ENCODE data around the gene FGF14. TPM values are rescaled to one million over a fixed set of nuclear protein-coding genes. Genes with fewer than 3 reads are reported as not detected.

The FGF14 gene
- total and polyA plus RNA-seq, 2 donors (not counting 3 experiments of a cell fraction or from before 2014, with no cell fraction given) = not detected

DNA sequence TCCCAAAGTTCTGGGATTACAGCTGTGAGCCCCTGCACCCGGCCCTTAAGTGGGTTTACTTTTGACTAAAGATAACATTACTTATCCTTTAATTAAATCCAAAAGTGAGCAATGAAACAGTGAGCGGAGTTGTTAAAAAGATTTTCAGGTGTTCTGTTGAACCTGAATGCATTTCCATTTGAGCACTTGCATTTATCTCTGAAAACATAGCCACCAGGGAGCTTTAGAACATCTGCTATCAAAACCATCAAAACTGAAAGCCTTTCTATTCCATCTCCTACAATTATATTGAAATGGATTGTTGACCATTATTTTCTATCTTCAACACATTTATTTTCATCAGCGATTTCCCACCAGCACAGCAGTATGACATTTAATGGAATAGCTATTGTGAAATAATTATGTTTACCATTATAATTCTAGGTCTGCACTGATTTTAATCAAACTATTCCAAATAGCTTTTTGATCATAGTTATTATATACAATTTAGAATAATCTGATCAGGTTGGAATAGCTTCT is 269.0 kb downstream of the FGF14 start:
- Histone ChIP-seq H3K36me3 (ENCODE audit: control insufficient read depth in 2 of 2, extremely low read depth in 1 of 2, insufficient read depth in 2 of 2, low read length in 2 of 2) (no peaks in the 10 kb centered on the region), H3K9me3 (replicated peaks; ENCODE audit: control insufficient read depth, insufficient read depth, low read length) (no peaks in the 10 kb centered on the region), H3K4me1 (ENCODE audit: control insufficient read depth, extremely low read depth, insufficient read depth, low read length) (no peaks in the 10 kb centered on the region), H4K20me1 (replicated peaks; ENCODE audit: control insufficient read depth, extremely low read depth, insufficient read depth, low read length) (no peaks in the 10 kb centered on the region), H3K9me1 (replicated peaks; ENCODE audit: control insufficient read depth, extremely low read depth, insufficient read depth, low read length) (no peaks in the 10 kb centered on the region), H3K27ac (ENCODE audit: insufficient read depth, low read depth, low read length) (no peak overlapping the region), H3K9ac (replicated peaks; ENCODE audit: extremely low read depth, insufficient read depth, low read length) (no peak overlapping the region), H3K4me3 (replicated peaks in 1 of 3; ENCODE audit: insufficient read depth in 1 of 3, low read depth in 1 of 3, low read length in 3 of 3) (no peak overlapping the region), H3K27me3 (ENCODE audit: control insufficient read depth in 2 of 2, insufficient read depth in 2 of 2, low read length in 2 of 2) (peaks cover 0 to 3% of the 10 kb centered on the region in 2 experiments), H3K79me2 (ENCODE audit: control insufficient read depth, insufficient read depth, low read length) (no peaks in the 10 kb centered on the region), H3K4me2 (ENCODE audit: insufficient read depth, low read length) (no peak overlapping the region), H2AFZ (ENCODE audit: low read depth, low read length) (no peak overlapping the region)
- POLR2A ChIA-PET = no interaction called here
- DNase-seq (ENCODE audit: low read depth, low spot score) (no peak), FAIRE-seq (no peak)
- CTCF ChIA-PET = interaction anchor here (0.8 to 1.8 kb wide), 3 partner anchors 8 to 423 kb away, joined by 3 to 7 read pairs (median 4); no protein-coding TSS in a partner anchor
- BruUV-seq (replicated peaks) = no TSS peak
- dilution Hi-C loops (cut with MboI; ENCODE audit: extremely low pct_ligation_motif_present, low sequenced_read_pairs) (no loop called here), intact Hi-C loops (cut with micrococcal nuclease) (no loop called here)
- TF ChIP-seq POLR2AphosphoS5 (IDR thresholded peaks at IDR 0.05; ENCODE audit: insufficient read depth, low read depth, low read length) = no peak
- TF ChIP-seq JUN (IDR thresholded peaks at IDR 0.05; ENCODE audit: borderline replicate concordance, insufficient read depth, insufficient read length, low read depth) = no peak
- TF ChIP-seq GATA2 (IDR thresholded peaks at IDR 0.05; ENCODE audit: insufficient read depth, insufficient read length, low read depth, low read length) = no peak
- no peak for TF ChIP-seq MYC (IDR thresholded peaks at IDR 0.05; ENCODE audit: low read depth, low read length)
- TF ChIP-seq FOS (IDR thresholded peaks at IDR 0.05; ENCODE audit: borderline replicate concordance, insufficient read depth, low read length) = no peak

DNA sequence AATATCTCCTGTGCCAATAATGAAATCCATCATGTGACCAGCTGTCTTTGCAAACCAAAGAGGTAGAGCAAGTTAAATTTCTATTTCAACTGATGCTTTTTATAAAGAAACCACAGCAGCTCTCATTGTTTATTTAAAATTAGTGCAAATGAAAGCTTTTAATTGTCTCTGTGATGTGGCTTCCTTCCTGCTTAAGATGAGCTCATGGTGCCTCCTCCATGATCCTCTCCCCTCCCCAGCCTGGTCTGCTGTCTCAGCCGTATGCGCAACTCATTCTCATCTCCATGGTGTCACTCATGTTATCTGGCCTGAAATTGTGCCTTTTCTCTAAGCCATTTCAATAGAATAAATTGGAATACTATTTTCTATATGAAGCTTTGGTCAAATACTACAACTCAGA is 270.6 kb downstream of the FGF14 start:
- POLR2A ChIA-PET = no interaction called here
- no peaks in the 10 kb centered on the region for H3K79me2 ChIP-seq (ENCODE audit: control insufficient read depth, insufficient read depth, low read length)

More for the DNA sequence above, 270.6 kb downstream of the FGF14 start:
- TF ChIP-seq, protein P1, sequence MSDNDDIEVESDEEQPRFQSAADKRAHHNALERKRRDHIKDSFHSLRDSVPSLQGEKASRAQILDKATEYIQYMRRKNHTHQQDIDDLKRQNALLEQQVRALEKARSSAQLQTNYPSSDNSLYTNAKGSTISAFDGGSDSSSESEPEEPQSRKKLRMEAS (IDR thresholded peaks at IDR 0.05; ENCODE audit: insufficient read depth, insufficient read length) = no peak
- TF ChIP-seq JUN (IDR thresholded peaks at IDR 0.05; ENCODE audit: borderline replicate concordance, insufficient read depth, insufficient read length, low read depth) = no peak
- no peak for TF ChIP-seq POLR2AphosphoS5 (IDR thresholded peaks at IDR 0.05; ENCODE audit: insufficient read depth, low read depth, low read length)
- no peak for TF ChIP-seq EZH2 (IDR thresholded peaks at IDR 0.05; ENCODE audit: borderline replicate concordance, low read depth, low read length, severe bottlenecking)
- TF ChIP-seq, protein P2, sequence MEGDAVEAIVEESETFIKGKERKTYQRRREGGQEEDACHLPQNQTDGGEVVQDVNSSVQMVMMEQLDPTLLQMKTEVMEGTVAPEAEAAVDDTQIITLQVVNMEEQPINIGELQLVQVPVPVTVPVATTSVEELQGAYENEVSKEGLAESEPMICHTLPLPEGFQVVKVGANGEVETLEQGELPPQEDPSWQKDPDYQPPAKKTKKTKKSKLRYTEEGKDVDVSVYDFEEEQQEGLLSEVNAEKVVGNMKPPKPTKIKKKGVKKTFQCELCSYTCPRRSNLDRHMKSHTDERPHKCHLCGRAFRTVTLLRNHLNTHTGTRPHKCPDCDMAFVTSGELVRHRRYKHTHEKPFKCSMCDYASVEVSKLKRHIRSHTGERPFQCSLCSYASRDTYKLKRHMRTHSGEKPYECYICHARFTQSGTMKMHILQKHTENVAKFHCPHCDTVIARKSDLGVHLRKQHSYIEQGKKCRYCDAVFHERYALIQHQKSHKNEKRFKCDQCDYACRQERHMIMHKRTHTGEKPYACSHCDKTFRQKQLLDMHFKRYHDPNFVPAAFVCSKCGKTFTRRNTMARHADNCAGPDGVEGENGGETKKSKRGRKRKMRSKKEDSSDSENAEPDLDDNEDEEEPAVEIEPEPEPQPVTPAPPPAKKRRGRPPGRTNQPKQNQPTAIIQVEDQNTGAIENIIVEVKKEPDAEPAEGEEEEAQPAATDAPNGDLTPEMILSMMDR (IDR thresholded peaks at IDR 0.05; ENCODE audit: extremely low read depth in 1 of 2, insufficient read depth in 1 of 2, low read depth in 1 of 2, low read length in 2 of 2) = no peak
- no peak for TF ChIP-seq GATA2 (IDR thresholded peaks at IDR 0.05; ENCODE audit: insufficient read depth, insufficient read length, low read depth, low read length)
- TF ChIP-seq POLR2A (IDR thresholded peaks at IDR 0.05; ENCODE audit: low read depth, low read length) = no peak
- no peak for TF ChIP-seq FOS (IDR thresholded peaks at IDR 0.05; ENCODE audit: borderline replicate concordance, insufficient read depth, low read length)
- TF ChIP-seq MYC (IDR thresholded peaks at IDR 0.05; ENCODE audit: low read depth, low read length) = no peak
- FAIRE-seq = no peak
- intact Hi-C loops (cut with micrococcal nuclease) (no loop called here), dilution Hi-C loops (cut with MboI; ENCODE audit: extremely low pct_ligation_motif_present, low sequenced_read_pairs) (no loop called here)
- H3K9me3 ChIP-seq (replicated peaks; ENCODE audit: control insufficient read depth, insufficient read depth, low read length) = no peaks in the 10 kb centered on the region
- H4K20me1 ChIP-seq (replicated peaks; ENCODE audit: control insufficient read depth, extremely low read depth, insufficient read depth, low read length) = no peaks in the 10 kb centered on the region
- H3K9ac ChIP-seq (replicated peaks; ENCODE audit: extremely low read depth, insufficient read depth, low read length) = no peak overlapping the region
- BruUV-seq (replicated peaks) = no TSS peak
- no peaks in the 10 kb centered on the region for H3K9me1 ChIP-seq (replicated peaks; ENCODE audit: control insufficient read depth, extremely low read depth, insufficient read depth, low read length)
- H3K4me2 ChIP-seq (ENCODE audit: insufficient read depth, low read length) = no peak overlapping the region
- CTCF ChIA-PET = interaction anchor here (1.2 to 2.0 kb wide), 2 partner anchors 10 to 986 kb away, joined by 4 to 6 read pairs; no protein-coding TSS in a partner anchor
- H3K27ac ChIP-seq (ENCODE audit: insufficient read depth, low read depth, low read length) = no peak overlapping the region
- peaks cover 0 to 3% of the 10 kb centered on the region in 2 experiments for H3K27me3 ChIP-seq (ENCODE audit: control insufficient read depth in 2 of 2, insufficient read depth in 2 of 2, low read length in 2 of 2)
- H3K4me3 ChIP-seq (replicated peaks in 1 of 3; ENCODE audit: insufficient read depth in 1 of 3, low read depth in 1 of 3, low read length in 3 of 3) = no peak overlapping the region
- no peaks in the 10 kb centered on the region for H3K36me3 ChIP-seq (ENCODE audit: control insufficient read depth in 2 of 2, extremely low read depth in 1 of 2, insufficient read depth in 2 of 2, low read length in 2 of 2)
- no peak overlapping the region for H2AFZ ChIP-seq (ENCODE audit: low read depth, low read length)
- H3K4me1 ChIP-seq (ENCODE audit: control insufficient read depth, extremely low read depth, insufficient read depth, low read length) = no peaks in the 10 kb centered on the region
- no peak for DNase-seq (ENCODE audit: low read depth, low spot score)
